ENCODE data around the gene CALY.

CALY gene

DNA sequence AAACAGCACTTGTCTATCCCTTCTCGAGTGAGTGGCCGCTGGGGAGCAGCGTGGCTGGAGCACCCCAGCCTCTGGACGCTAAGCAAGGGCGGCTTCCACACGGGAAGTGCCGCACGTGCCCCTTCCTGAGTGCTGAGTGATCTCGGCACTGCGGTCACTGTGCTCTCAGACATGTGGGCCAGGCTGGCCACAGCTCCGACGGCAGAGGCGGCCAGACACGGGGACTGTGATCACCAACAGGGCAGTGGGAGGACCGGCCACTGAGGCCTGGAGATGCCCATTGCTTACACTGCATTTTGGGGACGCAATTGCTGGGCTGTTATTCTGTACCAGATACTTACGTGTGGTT, 29.4 kb upstream of the CALY start:
- DNase-seq, result no peak

DNA sequence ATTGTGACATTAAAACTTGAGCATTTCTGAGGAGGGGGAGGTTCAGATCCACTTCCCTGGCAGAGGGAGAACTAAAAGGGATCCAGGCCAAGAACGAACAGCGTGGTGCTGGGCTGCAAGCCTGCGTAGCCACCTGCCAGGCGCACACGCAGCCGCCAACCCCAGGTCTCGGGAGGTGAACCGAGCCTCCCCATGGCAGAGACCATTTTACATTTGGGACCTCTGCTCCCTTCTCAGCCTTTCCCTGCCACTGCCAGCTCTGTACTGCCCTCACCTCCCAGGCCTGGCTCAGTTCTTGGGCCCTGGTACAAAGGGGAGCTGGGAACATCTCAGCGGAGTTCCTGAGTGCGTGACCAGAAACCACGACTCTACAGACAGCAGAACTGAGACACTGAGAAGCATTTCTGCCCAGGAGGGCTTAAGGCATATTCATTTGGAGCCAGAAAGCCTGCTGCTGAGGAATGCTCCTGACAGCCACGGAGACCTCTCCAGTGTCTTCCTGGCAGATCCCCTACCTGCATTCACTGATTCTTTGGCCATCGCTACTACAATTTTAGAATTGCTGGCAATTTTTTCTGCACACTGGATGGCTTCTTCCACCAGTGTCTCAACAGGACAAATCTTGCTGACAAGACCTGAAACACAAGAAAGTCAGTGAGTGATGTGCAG, 28.9 kb upstream of the CALY start:
- no peak for DNase-seq

DNA sequence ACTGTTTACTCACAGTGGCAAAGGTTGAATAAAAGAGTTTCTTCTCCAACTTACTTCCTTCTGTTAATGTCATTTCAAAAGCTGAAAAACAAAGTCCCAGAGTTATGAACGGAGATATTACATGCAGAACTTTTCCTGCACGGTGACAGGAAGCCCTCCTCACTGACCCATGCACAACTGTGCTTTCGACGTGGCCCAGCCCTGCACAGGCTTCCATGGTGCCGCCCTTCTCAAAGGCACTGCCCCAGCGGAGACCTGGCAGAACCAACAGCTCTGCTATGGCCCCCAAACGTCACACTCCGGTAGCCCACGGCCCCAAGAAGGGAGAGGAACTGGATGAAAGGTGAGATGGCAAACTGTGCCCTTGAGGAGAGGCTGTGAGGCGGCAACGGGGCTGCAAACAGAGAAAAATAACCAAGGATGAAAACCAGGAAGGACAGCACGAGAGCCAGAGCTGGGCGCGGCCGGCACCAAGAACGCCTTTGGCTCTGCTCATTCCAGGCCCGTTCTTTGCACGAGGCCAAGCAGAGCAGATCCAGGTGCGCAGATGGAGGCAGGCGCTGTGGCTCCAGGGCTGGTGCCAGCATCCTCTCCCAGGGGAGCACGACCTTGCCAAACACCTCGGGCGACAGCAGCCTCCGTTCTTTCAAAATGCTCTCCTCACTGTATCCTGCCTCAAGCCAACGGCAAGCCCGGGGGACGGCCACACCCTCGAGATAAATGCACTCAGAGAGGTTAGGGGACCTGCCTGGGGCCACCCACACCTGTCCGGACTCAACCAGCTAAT, 28.1 kb upstream of the CALY start:
- DNase-seq, result no peak

DNA sequence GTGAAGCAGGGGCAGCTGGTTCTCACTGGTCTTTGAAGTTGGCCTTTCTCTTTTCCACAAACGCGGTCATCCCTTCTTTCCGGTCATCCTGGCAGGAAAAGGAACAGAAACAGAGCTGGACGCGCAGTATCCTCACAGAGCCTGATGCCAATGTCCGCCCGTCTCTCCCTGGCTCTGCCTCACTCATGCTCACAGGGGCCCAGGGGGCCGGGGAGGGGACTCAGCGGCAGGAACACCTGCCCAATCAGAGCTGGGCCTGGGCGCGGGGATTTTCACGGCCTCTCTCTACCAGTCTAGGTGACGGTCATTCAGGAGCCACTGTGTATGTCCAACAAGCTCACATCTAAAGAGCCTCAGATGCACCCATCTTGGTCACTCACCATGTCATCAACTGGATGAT, 26.1 kb upstream of the CALY start:
- no peak for DNase-seq

DNA sequence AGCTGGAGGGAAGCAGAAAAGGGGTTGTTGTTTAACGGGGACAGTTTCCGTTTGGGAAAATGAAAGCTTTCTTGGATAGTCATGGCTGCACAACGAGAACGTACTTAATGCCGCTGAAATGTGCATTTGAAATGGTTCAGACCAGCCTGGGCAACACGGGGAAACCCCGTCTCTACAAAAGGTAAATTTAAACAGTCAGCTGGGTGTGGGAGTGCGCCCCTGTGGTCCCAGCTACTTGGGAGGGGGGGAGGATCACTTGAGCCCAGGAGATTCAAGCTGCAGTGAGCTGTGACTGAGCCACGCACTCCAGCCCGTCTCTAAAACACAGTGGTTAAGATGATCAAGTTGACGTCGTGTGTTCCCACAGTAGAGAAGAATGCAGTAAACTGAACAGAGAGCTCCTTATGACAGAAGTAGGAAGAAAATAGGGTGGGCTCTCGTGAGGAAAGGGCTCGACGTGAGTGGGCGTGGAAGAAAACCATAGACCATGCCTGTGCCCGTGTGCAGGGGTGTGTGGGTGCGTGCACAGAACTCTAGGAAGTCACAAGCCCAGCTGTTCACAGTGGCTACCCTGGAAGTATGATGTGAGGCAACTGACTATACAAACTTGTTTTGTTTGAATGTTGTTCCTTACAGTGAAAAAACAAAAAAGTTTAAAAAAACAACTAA, 25.2 kb upstream of the CALY start:
- DNase-seq, result no peak

DNA sequence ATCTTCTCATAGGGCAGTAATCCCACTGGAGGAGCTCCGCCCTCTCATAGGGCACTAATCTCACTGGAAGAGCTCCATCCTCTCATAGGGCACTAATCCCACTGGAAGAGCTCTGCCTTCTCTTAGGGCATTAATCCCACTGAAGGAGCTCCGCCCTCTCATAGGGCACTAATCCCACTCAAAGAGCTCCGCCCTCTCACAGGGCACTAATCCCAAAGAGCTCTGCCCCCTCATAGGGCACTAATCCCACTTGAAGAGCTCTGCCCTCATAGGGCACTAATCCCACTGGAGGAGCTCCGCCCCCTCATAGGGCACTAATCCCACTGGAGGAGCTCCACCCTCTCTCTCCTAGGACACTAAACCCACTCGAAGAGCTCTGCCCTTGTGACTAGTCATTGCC, 24.5 kb upstream of the CALY start:
- DNase-seq, result no peak

DNA sequence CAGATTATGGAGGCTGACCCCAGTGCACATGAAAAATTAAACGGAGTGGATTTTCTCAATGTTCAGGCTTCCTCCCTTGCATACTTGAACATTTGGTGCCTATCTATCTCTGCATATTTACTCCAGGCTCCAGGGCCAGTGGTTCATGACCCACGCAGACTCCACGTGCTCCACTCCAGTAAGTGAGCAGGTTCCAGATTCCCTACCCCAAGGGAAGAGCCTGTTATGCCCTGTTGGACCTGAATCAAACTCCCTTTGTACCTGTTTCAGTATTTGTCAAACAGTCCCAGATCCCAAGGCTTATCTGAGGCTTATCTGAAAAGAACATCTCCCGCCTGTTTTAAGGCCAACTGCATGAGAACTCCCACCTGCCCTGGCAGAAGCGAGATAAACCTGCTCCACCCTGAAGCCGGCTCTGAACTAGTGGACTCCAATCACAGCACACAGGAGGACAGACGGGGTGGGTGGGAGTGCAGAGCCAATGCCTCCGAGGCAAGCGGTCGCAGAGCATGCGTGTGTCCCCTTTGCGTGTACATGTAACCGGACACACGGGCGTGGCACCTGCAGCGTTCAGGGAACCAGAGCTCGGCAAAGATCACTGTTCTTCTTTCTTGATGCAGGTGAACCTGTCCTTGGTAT, 23.4 kb upstream of the CALY start:
- no peak for DNase-seq

DNA sequence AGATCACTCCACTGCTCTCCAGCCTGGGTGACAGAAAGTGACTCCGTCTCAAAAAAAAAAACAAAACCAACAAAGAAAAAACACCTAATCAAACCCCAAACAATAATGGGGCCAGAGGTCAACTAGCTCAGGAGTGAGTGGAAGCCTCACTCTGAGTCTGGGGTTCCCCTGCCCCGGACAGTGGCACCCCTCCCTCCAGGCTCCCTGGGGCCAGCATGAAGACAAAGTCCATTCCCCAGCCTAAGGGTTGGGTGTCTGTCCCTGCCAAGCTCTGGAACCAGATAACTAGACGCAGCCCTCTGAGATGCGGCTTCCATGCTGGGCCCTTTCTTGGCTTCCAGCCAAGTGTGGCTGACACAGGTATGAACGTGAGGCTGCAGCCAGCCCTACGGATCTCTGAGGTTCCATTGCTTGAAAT, 22.9 kb upstream of the CALY start:
- no peak for DNase-seq

DNA sequence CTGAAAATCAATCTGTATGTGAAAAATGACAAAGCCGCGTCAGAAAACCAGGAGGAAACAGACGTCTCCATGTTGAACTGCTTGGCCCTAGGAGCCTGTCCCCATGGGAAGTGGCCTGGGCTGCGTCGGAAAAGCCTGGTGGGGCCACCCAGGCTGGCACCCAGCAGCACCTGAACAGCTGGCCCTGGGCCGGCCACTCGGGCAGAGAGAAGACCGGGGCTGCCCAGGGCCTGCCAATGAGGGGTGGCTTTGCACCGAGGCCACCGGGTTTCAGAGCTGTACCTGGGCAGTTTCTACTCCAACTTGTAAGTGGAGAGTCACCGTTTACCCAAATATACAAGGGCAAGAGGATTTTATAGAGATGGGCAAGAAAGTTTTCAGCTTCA, 22.2 kb upstream of the CALY start:
- no peak for DNase-seq

DNA sequence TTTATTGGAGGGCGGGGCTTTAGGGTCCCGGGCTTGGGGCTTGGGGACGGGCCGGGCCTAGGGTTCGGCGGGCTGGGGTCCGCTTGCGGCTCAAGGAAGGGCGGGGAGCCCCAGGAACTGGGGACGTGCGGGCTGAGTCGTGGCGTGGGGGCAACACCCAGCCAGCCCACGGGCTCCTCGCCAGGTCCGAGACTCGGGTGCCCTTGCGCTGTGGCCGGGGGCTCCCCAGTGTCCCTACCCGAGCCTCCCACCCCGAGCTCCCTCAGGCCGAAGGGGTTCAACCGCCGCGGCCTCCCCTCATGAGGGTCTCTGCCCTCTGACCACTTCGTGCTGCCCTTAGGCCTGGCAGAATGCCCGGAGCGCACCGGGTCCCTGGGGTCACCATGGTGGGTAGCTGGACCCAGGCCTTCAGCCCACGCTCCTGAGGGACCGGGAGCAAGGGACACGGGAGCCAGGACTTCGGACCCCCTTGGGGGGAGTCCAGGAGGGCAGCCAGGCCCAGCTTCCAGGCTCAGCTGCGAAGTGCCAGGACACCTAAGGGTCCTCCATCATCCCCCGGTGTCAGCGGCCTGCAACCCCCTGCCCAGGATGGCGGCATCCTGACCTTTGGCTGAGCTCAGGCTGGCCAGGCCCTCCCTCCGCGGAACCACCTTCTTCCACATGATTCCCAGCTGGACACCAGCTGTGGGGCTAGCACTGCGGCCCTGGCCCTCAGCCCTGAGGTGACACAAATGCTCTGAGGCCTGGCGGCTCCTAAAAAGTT, 21.6 kb upstream of the CALY start:
- DNase-seq, result no peak

DNA sequence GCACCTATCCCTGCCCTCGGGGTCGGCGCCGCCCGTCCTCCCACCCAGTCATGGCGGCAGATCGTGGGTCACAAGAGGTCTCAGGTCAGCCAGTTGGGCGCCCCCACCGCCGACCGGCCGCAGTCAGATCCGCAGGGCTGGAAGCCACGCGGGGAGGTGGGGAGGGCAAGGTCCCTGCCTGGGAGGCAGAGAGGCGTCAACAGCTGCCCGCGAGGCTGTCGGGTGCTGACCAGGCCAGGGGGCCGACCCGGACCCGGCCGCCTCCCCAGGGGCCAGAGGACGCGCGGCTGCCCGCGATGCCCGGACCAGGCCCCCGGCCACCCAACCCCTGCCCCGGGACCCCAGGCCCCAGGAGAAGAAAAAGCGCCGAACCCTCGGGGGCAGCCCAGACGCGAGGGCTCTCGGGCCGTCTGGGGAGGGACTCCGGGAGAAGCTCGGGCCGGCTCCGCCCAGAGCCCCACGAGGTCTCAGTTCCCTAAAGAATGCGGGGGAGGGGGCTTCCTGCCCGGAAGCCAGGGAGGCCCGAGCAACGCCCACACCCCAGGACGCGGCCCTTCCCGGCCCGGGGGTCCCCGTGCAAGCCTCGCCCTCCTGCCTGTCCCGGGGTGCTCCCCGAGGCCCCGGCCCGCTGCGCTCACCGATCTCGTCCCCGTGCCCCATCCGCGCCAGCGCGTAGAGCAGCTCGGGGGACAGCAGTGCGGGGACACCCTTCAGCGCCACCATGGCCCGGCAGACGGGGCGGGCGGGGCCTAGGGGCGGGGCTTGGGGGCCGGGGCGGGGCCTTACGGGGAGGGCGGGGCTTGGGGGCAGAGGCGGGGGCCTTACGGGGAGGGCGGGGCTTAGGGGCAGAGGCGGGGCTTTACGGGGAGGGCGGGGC, 20.8 kb upstream of the CALY start, which contains the start of gene FUOM:
Gene FUOM (minus strand): TSS at position 735 of the 877 bp plus-strand sequence. CDS start 12 bp downstream, at position 723.
- peak; percentile 68 for DNase-seq

DNA sequence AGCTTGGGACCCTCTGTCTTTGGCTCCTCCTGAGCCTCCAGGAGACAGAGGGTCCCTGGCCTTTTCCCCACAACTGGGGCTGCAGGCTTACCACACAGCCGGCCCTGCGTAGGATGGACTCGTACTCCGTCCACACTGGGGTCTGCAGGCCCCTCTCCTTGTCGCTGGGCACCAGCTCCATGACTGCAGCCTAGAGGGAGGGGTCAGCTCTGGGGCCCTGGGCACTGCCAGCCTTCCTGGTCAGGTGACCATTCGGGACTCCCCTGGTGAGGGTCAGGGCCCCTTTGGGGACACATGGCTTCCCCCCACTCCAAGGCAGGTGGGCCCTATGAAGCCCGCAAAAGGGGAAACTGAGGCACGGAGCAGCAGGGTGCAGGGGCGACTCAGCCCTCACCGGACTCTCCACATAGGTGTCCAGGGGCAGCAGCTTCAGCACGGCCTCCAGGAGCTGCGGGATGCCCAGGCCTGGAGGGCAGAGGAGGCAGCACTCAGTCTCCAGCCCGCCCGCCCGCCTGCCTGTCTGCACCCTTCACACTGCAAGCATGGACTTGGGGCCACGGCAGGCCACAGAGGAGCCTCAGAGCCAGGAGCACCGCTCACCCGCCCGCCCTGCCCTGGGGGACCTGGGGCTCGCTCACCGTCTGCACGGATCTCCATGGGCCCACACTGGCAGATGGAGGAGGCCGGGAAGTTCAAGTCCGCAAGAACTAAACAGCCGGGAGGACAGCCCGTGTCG, 20.0 kb upstream of the CALY start:
- DNase-seq, result peak; percentile 12

DNA sequence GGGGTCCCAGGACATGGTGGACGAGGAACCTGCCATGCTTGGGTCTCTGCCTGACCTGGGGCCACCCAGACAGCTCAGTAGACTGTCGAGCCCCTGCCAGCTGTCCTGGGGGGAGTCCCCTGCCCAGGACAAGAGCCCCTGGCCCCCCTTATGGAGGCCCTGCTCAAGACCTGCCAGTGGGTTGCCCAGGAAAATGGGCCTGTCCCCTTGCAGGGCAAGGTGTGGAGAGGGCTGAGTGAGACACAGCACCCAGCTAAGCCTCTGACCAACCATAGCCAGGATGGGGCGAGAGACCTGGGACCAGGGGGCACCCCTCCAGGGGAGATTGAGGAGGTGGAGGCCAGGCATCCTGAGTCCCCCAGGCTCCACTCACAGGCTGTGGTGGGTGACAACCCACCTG, 19.3 kb upstream of the CALY start:
- DNase-seq, result no peak

DNA sequence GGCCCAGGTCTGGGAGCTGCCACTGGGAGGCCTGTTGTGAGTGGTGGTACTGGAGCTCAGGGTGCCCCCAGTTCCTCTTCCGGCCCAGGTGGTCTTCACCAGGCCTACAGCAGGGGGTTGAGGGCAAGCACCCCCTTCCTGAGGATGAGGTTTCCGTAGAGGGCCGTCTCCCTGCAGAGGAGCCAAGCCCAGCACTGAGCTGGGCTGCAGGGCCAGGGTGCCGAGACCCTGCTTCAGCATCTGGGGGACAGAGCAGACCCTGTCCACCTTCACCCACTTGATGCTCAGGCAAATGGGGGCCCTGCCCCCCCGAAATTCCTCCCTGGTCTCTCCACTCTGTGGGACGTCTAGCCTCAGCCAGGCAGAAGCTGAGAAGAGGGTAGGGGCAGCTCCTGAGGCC, 18.6 kb upstream of the CALY start:
- DNase-seq, result no peak

DNA sequence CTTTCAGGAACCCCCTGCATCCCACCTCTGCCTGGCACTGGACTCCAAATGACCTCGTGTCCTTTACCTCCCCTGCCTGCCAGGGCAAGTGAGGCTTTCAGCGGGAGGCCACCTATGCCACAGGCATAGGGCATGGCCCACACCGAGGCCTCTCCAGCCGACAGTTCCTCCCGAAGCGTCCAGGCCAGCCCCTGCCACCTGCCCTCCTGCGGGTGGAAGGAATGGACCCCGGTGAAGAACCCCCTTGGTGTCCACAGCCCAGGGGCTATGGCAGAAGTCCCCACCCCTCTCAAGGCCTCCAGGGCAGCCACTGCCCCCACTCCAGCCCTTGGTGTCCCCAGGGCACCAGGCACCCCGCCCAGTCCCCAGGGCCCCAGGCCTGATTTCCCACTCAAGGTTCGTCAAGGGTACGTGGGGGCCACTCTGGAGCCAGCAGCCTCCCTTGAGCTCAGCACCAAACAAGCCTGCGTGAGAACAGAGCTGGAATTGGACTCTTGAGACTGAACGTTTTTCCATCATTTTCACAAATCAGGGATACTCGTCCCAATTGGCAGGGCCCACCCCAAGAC, 18.1 kb upstream of the CALY start:
- no peak for DNase-seq

DNA sequence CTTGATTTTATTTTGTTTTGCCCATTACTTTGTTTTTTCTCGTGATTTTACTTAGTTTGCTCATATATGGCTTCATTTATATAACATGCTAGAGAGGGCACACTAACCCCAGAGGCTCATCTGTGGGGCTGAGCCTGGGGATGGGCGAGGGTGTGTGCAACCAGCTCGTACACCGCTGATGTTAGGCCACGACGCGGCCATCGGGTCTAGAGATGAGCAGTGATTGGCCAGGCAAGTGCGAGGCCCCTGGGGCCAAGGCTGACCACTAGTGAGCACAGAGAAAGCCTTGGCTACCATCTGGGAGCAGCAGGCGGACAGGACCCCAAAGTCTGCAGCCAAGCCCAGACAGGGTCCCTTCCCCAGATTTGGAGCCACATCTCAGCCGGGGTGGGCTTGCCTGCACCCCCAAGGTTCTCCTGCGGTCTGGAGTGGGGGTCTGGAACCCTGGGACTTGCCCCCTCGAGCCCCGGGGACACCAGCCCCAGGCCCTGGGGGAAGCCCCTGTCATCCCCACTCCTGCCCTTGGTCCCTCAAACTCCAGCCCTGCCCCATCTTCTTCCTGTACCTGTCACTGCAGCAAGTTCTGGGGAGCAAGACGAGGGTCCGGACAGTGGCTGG, 17.4 kb upstream of the CALY start:
- DNase-seq, result no peak

DNA sequence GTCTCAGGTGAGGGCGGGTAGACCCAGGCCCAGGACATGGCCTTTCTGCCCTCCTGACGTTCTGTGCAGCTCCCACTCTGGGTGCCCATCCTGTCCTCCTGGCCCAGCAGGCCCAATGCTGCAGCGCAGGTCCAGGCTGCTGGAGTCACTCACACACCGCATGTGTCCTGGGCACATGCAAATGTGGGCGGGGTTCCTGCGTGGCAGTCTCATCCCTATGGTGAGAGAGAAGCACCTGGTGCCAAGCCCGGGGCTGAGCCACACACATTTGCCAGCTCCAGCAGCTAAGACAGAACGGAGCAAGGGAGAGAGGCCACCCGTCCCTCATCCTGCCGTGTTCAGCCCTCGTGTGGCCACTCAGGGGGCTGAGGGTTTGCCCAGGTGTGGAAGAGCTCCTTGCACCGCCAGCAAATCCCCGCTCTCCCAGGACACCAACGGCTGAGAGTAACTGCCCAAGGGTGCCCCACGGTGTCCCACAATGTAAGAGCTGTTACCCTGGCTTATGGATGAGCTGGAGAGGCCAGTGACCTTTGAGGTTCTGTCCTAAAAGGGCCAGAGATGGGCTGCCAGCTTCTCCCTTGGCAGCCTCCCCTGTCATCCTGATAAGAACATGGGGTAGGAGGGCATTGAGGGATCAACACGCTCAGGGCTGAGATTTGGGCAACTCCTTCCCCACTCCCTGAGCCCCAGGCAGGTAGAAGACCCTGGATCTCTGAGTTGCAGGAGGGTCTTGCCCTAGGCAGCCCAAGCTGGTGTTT, 16.7 kb upstream of the CALY start:
- no peak for DNase-seq

DNA sequence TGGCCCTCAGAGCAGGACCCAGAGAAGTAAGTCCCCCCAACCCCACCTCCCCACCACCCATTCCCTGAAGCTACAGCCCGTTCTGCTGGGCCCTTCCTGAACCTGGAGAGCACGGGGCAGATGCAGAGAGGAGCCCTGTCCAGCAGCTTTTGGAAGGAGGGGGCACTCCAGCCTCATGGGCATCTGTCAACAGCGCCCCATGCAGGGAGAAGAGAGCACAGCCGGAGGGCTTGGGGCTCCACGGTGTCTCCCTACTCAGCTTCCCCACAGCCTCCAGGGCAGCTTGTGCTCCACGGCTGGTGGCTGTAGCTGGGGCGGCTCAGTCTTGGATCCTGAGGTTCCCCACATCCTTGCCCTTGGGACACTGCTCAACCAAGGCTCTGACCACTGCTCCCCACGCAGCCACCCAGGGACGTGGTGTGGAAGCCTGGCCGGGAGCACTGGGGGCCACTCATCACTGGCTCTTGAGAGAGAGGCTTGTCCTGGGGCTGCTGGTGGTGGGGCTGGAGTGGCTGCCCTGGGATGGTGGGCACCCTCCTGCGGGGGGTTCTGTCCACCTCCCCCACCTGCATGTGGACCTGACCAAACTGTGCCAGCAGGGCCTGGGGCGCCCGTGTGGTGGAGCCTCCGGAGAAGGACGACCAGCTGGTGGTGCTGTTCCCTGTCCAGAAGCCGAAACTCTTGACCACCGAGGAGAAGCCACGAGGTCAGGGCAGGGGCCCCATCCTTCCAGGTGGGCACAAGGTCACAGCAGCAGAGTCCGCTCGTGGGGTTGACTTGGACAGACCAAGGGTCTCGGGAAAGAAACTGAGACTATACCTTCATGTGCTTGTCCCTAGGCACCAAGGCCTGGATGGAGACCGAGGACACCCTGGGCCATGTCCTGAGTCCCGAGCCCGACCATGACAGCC, 15.0 kb upstream of the CALY start:
- DNase-seq, result no peak

All from fibroblast of skin of back (primary cell).